Measurements from ENCODE around the gene NPY5R.

The NPY5R gene

GRCh38 chr4:163384434-163384833, 40.7 kb downstream of the NPY5R start:
- no peak for DNase-seq (ENCODE audit: extremely low read depth in 1 of 2, low read depth in 1 of 2)

- DNase-seq (ENCODE audit: extremely low read depth in 1 of 2, low read depth in 1 of 2), result no peak
These were observed 41.2 kb downstream of the NPY5R start for GRCh38 chr4:163384926-163385325.

GRCh38 chr4:163385466-163385865, 41.8 kb downstream of the NPY5R start:
- no peak for DNase-seq (ENCODE audit: extremely low read depth in 1 of 2, low read depth in 1 of 2)

- DNase-seq (ENCODE audit: extremely low read depth in 1 of 2, low read depth in 1 of 2), result no peak
These were observed 48.1 kb downstream of the NPY5R start for GRCh38 chr4:163391756-163392155.

GRCh38 chr4:163392328-163392727, 48.6 kb downstream of the NPY5R start:
- no peak for DNase-seq (ENCODE audit: extremely low read depth in 1 of 2, low read depth in 1 of 2)

GRCh38 chr4:163393471-163393870, 49.8 kb downstream of the NPY5R start:
- no peak for DNase-seq (ENCODE audit: extremely low read depth in 1 of 2, low read depth in 1 of 2)

- DNase-seq (ENCODE audit: extremely low read depth in 1 of 2, low read depth in 1 of 2), result no peak
These were observed 51.4 kb downstream of the NPY5R start for GRCh38 chr4:163395055-163395454.

GRCh38 chr4:163395758-163396157, 52.1 kb downstream of the NPY5R start:
- no peak for DNase-seq (ENCODE audit: extremely low read depth in 1 of 2, low read depth in 1 of 2)

GRCh38 chr4:163398238-163398637, 54.5 kb downstream of the NPY5R start:
- no peak for DNase-seq (ENCODE audit: extremely low read depth in 1 of 2, low read depth in 1 of 2)

- no peak for DNase-seq (ENCODE audit: extremely low read depth in 1 of 2, low read depth in 1 of 2)
These were observed 57.2 kb downstream of the NPY5R start for GRCh38 chr4:163400911-163401310.

Measured in activated CD8-positive, alpha-beta memory T cell treated with anti-CD3 and anti-CD28 coated beads for 1 hour (primary cell).